Superior temporal gyrus (tissue), 1 donor: ENCODE data around the gene ASPDH.
A peak's percentile ranks its signal among the peaks of the same experiment; 100 is the strongest.

Experiments used
- DNase-seq: peaks from one replicate; pipeline ENCODE4 v3.0.0-alpha.2; 2016; ENCODE audit errors: extremely low spot score

ASPDH gene

GRCh38 chr19:50513746-50514345, at the start of gene ASPDH:
Gene ASPDH (minus strand): TSS chr19:50513913. CDS start chr19:50513823, 90 bp downstream.
- DNase-seq = no peak

DNA sequence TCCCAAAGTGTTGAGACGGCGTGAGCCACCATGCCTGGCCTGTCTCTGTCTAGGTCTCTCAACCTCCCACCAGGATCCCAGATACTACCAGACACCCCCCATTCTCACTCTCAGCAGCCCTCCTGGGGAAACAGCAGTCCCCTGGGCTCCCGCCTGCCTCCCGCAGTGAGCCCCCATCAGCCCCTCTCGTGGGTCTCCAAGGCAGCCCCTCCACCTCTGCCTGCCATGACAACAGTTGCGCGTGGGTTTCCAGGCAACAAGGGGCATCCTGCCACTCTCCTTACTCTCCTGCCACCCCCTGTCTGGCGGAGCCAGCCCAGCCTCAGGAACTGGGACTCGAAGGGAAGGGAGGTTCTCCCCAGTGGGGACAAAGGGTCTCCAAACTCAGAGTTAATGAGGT, 49.3 kb upstream of the ASPDH start:
- DNase-seq = no peak

DNA sequence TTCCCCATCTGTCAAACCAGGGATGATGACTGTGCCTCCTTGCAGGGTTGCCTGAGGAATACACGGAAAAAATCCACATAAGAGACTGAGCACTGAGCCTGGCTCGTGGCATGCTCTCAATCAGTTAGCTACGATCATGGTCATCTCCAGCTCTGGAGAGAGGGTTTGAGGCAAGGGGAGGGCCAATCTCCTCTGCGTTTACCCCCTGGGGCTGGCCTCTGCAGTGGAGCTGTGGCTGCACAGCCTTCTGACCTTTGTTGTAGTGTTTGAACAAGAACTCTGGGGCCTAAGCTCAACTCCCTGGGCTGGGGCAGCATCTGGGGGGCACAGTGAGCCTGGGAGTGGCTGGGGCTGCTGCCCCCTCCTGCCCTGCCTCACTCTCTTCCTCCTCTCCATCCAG, 48.6 kb upstream of the ASPDH start:
- DNase-seq = no peak

DNA sequence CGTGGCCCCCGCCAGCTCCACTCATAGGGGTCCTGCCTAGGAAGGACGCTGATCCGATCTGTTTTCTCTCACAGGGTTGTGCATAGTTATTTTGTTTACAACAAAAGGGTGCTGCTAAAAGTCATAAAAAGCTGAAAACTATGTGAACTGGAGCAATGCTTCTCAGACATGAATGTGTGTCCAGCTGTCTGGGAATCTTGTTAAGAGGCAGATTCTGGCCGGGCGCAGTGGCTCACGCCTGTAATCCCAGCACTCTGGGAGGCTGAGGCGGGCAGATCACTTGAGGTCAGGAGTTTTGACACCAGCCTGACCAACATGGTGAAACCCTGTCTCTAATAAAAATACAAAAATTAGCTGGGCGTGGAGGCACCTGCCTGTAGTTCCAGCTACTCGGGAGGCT, 45.9 kb upstream of the ASPDH start:
- DNase-seq = no peak

- no peak for DNase-seq
These were observed 44.7 kb upstream of the ASPDH start for GRCh38 chr19:50558449-50558848.

GRCh38 chr19:50558039-50558438, 44.3 kb upstream of the ASPDH start:
- no peak for DNase-seq

- no peak for DNase-seq
These were observed 43.4 kb upstream of the ASPDH start for GRCh38 chr19:50557009-50557613.

DNA sequence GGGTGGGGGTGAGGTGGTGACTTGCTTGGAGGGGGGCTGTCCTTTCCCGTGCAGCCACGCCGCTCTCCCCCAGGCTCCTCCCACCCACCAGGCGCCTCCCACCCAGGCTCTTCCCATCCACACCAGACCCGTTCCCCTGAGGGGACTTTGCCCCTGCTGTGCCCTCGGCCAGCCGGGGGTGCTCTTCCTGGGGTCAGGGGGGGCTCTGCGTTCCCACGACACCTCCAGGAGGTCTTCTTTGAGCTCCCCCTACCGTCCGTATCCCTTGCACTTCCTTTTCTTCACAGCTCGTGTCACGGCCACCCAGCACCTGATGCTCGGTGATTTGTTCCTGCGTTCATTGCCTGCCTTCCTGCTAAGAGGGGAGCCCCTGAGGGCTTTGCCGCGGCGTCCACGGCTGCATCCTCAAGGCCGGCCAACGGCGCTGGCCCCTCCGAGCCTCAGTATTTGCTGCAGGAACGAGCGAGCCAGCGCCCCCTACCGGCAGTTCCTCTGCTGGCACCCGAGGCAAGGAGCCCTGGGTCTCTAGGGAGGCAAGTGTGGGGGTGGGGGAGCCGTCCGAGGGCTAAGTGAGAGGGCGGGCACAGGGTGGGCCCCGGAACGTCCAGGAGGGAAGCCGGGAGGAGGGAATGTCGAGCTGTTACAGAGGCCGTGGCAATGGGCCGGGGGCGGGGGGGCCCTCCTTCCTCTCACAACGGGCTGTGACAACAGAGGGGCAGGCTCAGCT, 42.7 kb upstream of the ASPDH start:
- peak; percentile 85 for DNase-seq

DNA sequence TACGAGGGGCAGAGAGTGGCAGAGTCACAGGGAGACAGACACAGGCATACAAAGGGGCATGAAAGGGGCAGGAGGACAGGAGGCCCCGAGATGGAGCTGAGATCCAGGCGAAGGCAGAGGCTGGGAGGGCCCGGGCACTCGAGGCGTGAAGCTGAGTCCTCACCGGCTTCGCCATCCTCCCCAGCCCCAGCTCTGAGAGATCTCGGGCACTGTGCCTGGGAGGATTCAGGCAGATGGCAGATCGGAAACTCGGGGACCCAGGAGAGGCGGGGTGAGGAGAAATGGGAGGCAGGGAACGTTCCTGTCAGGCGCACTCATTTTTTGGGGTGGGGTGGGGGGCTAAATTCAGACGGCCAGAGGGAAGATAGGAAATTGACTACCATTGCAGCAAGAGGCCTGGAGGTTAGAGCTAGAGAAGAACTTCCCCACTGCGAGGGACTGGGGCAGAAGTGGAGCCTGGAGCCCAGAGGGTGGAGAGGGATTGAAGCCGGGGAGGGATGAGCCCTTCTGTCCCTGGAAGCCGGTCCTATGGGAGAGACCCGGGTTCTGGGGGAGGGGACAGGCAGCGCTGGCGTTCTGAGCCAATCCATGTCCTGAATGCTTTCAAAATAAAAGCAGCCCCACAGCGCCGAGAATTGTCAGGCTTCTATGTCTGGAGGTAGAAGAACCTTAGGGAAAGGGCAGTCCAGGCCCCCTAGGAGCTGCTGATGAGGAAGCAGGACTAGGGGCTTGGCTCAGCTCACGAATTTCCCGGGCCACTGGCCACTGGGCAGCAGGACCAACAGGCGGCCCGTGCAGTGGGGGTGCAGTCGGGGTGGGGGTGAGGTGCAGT, 42.0 kb upstream of the ASPDH start:
- peak; percentile 33 for DNase-seq

DNA sequence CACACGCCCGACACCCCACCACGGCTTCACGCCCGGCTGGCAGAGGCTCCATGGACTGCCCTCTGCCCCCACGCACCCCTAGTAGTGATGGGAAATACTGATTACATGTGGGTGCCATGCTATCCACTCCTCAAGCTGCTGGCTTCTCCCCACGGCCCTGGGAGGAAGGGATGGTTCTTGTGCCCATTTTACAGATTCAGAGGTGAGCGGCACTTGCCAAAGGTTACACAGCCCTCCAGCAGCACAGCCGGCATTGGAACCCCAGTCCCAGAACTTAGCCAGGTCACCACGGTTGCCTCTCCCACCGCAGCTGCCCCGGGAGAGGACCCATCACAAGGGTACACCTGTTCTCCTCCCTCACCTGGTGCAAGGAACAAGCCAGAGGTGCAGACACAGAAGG, 41.3 kb upstream of the ASPDH start:
- no peak for DNase-seq

GRCh38 chr19:50554212-50554611, 40.5 kb upstream of the ASPDH start:
- DNase-seq = no peak

GRCh38 chr19:50553134-50553703, 39.5 kb upstream of the ASPDH start:
- DNase-seq = no peak

GRCh38 chr19:50552540-50552939, 38.8 kb upstream of the ASPDH start:
- DNase-seq = no peak

DNA sequence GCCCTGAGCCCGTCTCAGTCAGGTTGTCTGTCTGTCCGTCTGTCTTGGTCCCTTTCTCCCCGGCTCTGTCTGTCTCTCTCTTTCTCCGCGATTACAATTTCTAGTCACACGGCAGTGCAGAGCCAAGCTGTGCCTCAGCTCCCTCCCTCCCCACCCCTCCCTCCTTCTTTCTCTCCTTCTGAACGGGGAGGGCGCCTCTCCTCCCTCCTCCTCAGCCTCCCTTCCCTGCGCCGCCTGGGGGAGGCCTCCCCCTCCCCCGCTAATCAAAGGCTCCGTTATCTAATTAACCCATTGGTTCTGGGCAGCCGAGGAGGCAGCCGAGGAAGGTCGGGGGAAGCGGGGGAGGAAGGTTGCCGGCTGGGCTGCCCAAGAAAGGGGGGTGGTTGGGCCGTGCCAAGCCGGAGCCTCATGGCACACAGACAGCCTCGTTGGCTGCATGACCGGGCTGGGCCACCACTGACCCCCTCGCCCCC, 38.0 kb upstream of the ASPDH start:
- peak; percentile 81 for DNase-seq

DNA sequence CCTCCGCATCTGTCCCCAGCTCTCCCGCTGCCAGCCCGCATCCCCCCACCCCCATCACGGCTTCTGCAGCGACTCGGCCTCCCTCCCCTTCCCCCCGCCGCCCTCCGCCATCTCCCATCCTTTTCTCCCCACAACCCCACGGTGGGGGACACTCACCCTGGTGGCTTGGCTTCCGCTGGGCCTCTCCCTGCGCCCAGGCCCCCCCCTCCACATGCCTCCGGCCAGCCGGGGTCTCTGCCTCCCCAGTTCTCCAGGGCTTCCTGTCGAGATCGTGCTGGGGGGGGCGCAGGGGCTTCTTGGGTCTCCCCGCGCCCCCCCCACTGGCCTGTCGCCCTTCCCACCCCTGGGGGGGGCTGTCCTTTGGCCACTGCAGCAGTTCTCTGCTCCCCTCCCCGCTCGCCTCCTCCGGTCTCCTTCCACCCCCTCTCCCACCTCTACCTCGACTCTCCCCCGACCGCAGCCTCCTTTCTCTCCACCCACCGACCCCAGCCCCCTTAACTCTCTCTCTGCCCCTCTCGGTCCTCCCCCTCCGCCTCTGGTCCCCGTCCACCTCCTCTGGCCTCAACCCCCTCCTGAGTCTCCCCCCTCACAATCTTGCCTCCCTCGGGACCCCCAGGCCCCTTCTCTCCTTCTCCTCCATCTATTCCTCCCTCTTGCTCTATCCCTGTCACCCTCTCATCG, 37.5 kb upstream of the ASPDH start:
- peak; percentile 9 for DNase-seq

GRCh38 chr19:50550594-50550966, 36.9 kb upstream of the ASPDH start:
- peak; percentile 41 for DNase-seq

GRCh38 chr19:50549927-50550593, 36.3 kb upstream of the ASPDH start:
- DNase-seq = peak; percentile 31

GRCh38 chr19:50549059-50549926, 35.6 kb upstream of the ASPDH start:
- DNase-seq = no peak

- peak; percentile 76 for DNase-seq
These were observed 34.7 kb upstream of the ASPDH start for GRCh38 chr19:50548191-50549058.
